HepG2 (cell line): ENCODE results near the gene TEX48. TPM values are rescaled to one million over a fixed set of nuclear protein-coding genes. Genes with fewer than 3 reads are reported as not detected.

ENCODE experiments used
- ATAC-seq: fragments of 200-7000 bp; cut with Tn5 transposase; 3 replicates; pipeline ENCODE4 v1.9.1; 2020; ENCODE audit warnings: mild to moderate bottlenecking, moderate library complexity
- BruUV-seq: library from RNA; stranded (reverse); fragments of 400-500 nt; replicated peaks from 2 replicates; lab custom pipeline; 2021; lab: Mats Ljungman, UMichigan
- CTCF ChIA-PET: fragments of 300-600 bp; formaldehyde crosslinking; extraction: SDS; loops from one replicate; lab custom pipeline; 2021; ENCODE audit warnings: low total read pairs, inconsistent platforms, low intra/inter-chr PET ratio; lab: Yijun Ruan, JAX
- POLR2A ChIA-PET: fragments of 350-600 bp; sonication (Branson Sonifier 250); formaldehyde crosslinking; loops from one replicate; lab custom pipeline; 2020; ENCODE audit warnings: antibody characterized with exemption, inconsistent platforms; lab: Yijun Ruan, JAX
- DNase-seq: peaks from one replicate; pipeline ENCODE4 v3.0.0-alpha.2; 2015; ENCODE audit warnings: low spot score
- FAIRE-seq: peaks from 3 replicates; lab custom pipeline; 2011; peaks lifted over from hg19 to GRCh38; lab: Jason Lieb, UNC
- H2AFZ ChIP-seq: one replicate; pipeline ENCODE4 v1.6.1; 2011; ENCODE audit warnings: low read length, inconsistent platforms
- H3K27ac ChIP-seq: fragments of 300-600 bp; 3 replicates; pipeline ENCODE4 v1.8.0; 2011; ENCODE audit warnings: mixed run types, mild to moderate bottlenecking, mixed read lengths, low read length, inconsistent platforms; ENCODE audit not compliant: insufficient read depth; ENCODE audit errors: extremely low read length
- H3K27me3 ChIP-seq, 2 experiments: fragments of 200-600 bp in 1 of 2; 2 replicates in 1 of 2; 3 replicates in 1 of 2; pipeline versions ENCODE4 v1.6.0 to v1.8.0; 2011; ENCODE audit warnings: low read length in 2 of 2, mild to moderate bottlenecking in 2 of 2, moderate library complexity in 2 of 2, inconsistent platforms in 1 of 2; ENCODE audit not compliant: insufficient read depth in 2 of 2, control insufficient read depth in 1 of 2
- H3K36me3 ChIP-seq, 2 experiments: fragments of 200-600 bp in 1 of 2; replicated peaks in 1 of 2; 2 replicates in 1 of 2; 3 replicates in 1 of 2; pipeline versions ENCODE4 v1.5.1 to v1.8.0; 2011; ENCODE audit warnings: low read length in 2 of 2, inconsistent platforms in 1 of 2; ENCODE audit not compliant: insufficient read depth in 2 of 2, control insufficient read depth in 1 of 2
- H3K4me1 ChIP-seq: 2 replicates; pipeline ENCODE4 v1.5.1; 2012; ENCODE audit warnings: low read length, inconsistent platforms; ENCODE audit not compliant: insufficient read depth
- H3K4me2 ChIP-seq: 2 replicates; pipeline ENCODE4 v1.6.0; 2011; ENCODE audit warnings: low read depth, low read length, inconsistent platforms
- H3K4me3 ChIP-seq, 3 experiments: fragments of 200-600 bp in 1 of 3; sonication (generic), shearing (Covaris generic) in 1 of 3; replicated peaks in 1 of 3; 2 replicates each; pipeline ENCODE4 v1.5.1; 2011 to 2016; ENCODE audit warnings: low read length in 3 of 3, inconsistent platforms in 2 of 3, low read depth in 2 of 3, mild to moderate bottlenecking in 2 of 3, control low read depth in 1 of 3, mixed read lengths in 1 of 3; ENCODE audit not compliant: insufficient read depth in 1 of 3
- H3K79me2 ChIP-seq: one replicate; pipeline ENCODE4 v1.6.1; 2011; ENCODE audit warnings: low read length, inconsistent platforms; ENCODE audit not compliant: insufficient read depth
- H3K9ac ChIP-seq: 2 replicates; pipeline ENCODE4 v1.6.0; 2011; ENCODE audit warnings: mild to moderate bottlenecking, low read depth, low read length, inconsistent platforms; ENCODE audit not compliant: insufficient read depth
- H3K9me3 ChIP-seq: 2 replicates; pipeline ENCODE4 v1.5.1; 2012; ENCODE audit warnings: mild to moderate bottlenecking, low read length
- H4K20me1 ChIP-seq: 2 replicates; pipeline ENCODE4 v1.6.0; 2011; ENCODE audit warnings: inconsistent platforms, mild to moderate bottlenecking, low read length, moderate library complexity; ENCODE audit not compliant: insufficient read depth
- FOXC1 ChIP-seq: sonication (generic); formaldehyde crosslinking; IDR thresholded peaks from 2 replicates; pipeline ENCODE4 v1.8.0; 2022; ENCODE audit warnings: mild to moderate bottlenecking, missing genetic modification reagents, borderline replicate concordance
- REPIN1 ChIP-seq: sonication (generic); formaldehyde crosslinking; IDR thresholded peaks from 2 replicates; pipeline ENCODE4 v1.8.0; 2022; ENCODE audit warnings: missing genetic modification reagents, low read depth, mild to moderate bottlenecking, borderline replicate concordance
- SNRNP70 ChIP-seq: fragments of 200-400 bp; formaldehyde crosslinking; IDR thresholded peaks from 2 replicates; pipeline ENCODE4 v1.6.1; 2017; ENCODE audit warnings: mild to moderate bottlenecking, low read depth, low read length, moderate library complexity
- ZFY ChIP-seq: sonication (generic); formaldehyde crosslinking; IDR thresholded peaks from 2 replicates; pipeline ENCODE4 v1.4.0; 2020; ENCODE audit warnings: missing genetic modification reagents
- WGBS: methylation state at CpG from one replicate; pipeline ENCODE4 v1.1.6; 2017; ENCODE audit warnings: low lambda C conversion rate; 5-methylcytosine and 5-hydroxymethylcytosine counted together
- in situ Hi-C: cut with HindIII; loops from 2 replicates; pipeline ENCODE4 v1.10.0; 2017; ENCODE audit warnings: low pct_unique_long_range_greater_than_20kb; ENCODE audit not compliant: extremely low pct_ligation_motif_present
- intact Hi-C: fragments of 100-400 bp; cut with micrococcal nuclease; formaldehyde crosslinking; loops from one replicate; pipeline ENCODE4 v1.10.0; 2022; ENCODE audit not compliant: unreplicated experiment
- polyA plus RNA-seq, 8 experiments: library from polyadenylated mRNA; depleted of rRNA in 3 of 8; stranded (reverse) in 7 of 8; unstranded in 1 of 8; fragments of >200 nt; fragmentation: Illumina TruSeq in 4 of 8; extraction: Trizol in 4 of 8; gene quantifications; 2 replicates each; pipeline versions ENCODE4 v1.2.1 to v1.2.3, GENCODE V29; 2011 to 2016; ENCODE audit warnings: low read depth in 4 of 8, missing spikeins in 1 of 8, mixed read lengths in 1 of 8; ENCODE audit not compliant: insufficient read depth in 1 of 8
- total RNA-seq, 5 experiments: library from RNA; depleted of rRNA; stranded (reverse); fragments of >200 nt; fragmentation: Illumina TruSeq; extraction: Trizol; gene quantifications; 2 replicates each; pipeline ENCODE4 v1.2.3, GENCODE V29; 2016; ENCODE audit warnings: low read depth in 1 of 5

TEX48 gene
- total and polyA plus RNA-seq, 2 of the 13 experiments (the other 11 are each of a cell fraction or from before 2014, with no cell fraction given), result not detected

GRCh38 chr9:114691046-114691955 lies 9.3 kb upstream of the TEX48 start:
- intact Hi-C loops (no loop called here), in situ Hi-C loops (no loop called here)
- ChIA-PET CTCF (no interaction called here), POLR2A (no interaction called here)
- Histone ChIP-seq H3K79me2 (no peaks in the 10 kb centered on the region), H3K4me3 (no peak overlapping the region), H3K9ac (no peak overlapping the region), H4K20me1 (no peaks in the 10 kb centered on the region), H3K4me2 (no peak overlapping the region), H3K4me1 (no peaks in the 10 kb centered on the region), H3K36me3 (no peaks in the 10 kb centered on the region), H2AFZ (no peak overlapping the region), H3K27me3 (peaks cover 0 to 7% of the 10 kb centered on the region in 2 experiments; a peak in 2 of 5 replicates), H3K9me3 (no peaks in the 10 kb centered on the region), H3K27ac (no peak overlapping the region)
- DNase-seq (no peak), FAIRE-seq (no peak), ATAC-seq (no peak)
- no TSS peak for BruUV-seq
- 39% methylated on average over 11 of the region's 11 CpGs for WGBS
- TF ChIP-seq ZFY (CRISPR knock-in tag) (no peak), FOXC1 (CRISPR knock-in tag) (no peak)

GRCh38 chr9:114690308-114690707 lies 8.3 kb upstream of the TEX48 start:
- Histone ChIP-seq H3K79me2 (no peaks in the 10 kb centered on the region), H3K27ac (no peak overlapping the region), H2AFZ (no peak overlapping the region), H3K4me3 (no peak overlapping the region), H3K9ac (no peak overlapping the region), H3K4me1 (no peaks in the 10 kb centered on the region), H3K36me3 (no peaks in the 10 kb centered on the region), H4K20me1 (no peaks in the 10 kb centered on the region), H3K9me3 (no peaks in the 10 kb centered on the region), H3K27me3 (peaks cover 0 to 7% of the 10 kb centered on the region in 2 experiments; a peak in 2 of 5 replicates), H3K4me2 (no peak overlapping the region)
- in situ Hi-C loops, result no loop called here
- TF ChIP-seq REPIN1 (CRISPR knock-in tag) (no peak), SNRNP70 (no peak)
- WGBS, result 25% methylated on average over 4 of the region's 4 CpGs
- BruUV-seq, result no TSS peak
- FAIRE-seq (no peak), ATAC-seq (no peak), DNase-seq (no peak)
- POLR2A ChIA-PET, result no interaction called here
- CTCF ChIA-PET, result no interaction called here
- intact Hi-C loops, result no loop called here
